ENCODE measurements around the gene NPIPB12. TPM values are rescaled to one million over a fixed set of nuclear protein-coding genes. Genes with fewer than 3 reads are reported as not detected.
"Not testable (repeated sequence)": the region's sequence is repeated elsewhere in the genome, so short reads cannot be mapped to it uniquely, and the experiment has no call there.

Gene NPIPB12
- 2.5 and 14.9 TPM in 2 replicates for total RNA-seq (2014; rRNA removed; shearing (Covaris generic))
- polyA plus RNA-seq (2016; fragmentation: Nextera tagmentation; extraction: Ambion mirVana): 7.3 and 13.4 TPM in 2 replicates

DNA sequence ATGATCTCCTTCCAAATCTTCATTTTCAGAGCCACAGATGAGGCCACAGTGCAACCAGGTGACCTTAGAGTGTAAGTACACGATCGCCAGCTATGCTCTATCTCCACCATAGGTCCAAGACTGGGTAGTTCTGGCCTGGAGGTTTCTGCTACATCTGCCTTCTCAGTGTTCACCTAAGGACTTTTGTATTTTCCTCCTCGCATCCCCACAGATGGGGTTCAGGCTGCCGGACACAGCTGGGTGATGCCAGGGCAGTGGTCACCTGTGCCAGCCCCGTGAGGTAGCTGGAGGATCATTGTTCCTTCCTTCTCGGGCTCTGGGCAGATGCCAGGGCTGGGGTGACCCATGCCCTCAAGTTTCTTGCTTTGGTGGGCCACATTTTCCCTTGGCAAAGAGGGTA, at the start of gene NPIPB12:
Gene NPIPB12, minus strand, starts transcription at position 101 of the 400 bp plus-strand sequence.
- H4K20me1 ChIP-seq (ENCODE audit: insufficient read depth); in situ Hi-C loops (cut with MboI); H3F3A ChIP-seq (ENCODE audit: insufficient read depth); H3K4me1 ChIP-seq (ENCODE audit: insufficient read depth); H3K4me3 ChIP-seq; H3K27ac ChIP-seq; H3K9me2 ChIP-seq (ENCODE audit: insufficient read depth); H3K9ac ChIP-seq; H3K79me2 ChIP-seq (ENCODE audit: insufficient read depth); H3K27me3 ChIP-seq (replicated peaks; ENCODE audit: insufficient read depth); H3K36me3 ChIP-seq (ENCODE audit: low read depth); H3K9me3 ChIP-seq (ENCODE audit: low read depth); H2AFZ ChIP-seq; H3K4me2 ChIP-seq (ENCODE audit: unreplicated experiment); DNase-seq: not testable (repeated sequence)
- WGBS, 2 experiments (ENCODE audit: low coverage in 1 of 2, low lambda C conversion rate in 2 of 2, missing lambda C conversion rate in 2 of 2): no CpG with 5 or more reads among the region's 6 CpGs

DNA sequence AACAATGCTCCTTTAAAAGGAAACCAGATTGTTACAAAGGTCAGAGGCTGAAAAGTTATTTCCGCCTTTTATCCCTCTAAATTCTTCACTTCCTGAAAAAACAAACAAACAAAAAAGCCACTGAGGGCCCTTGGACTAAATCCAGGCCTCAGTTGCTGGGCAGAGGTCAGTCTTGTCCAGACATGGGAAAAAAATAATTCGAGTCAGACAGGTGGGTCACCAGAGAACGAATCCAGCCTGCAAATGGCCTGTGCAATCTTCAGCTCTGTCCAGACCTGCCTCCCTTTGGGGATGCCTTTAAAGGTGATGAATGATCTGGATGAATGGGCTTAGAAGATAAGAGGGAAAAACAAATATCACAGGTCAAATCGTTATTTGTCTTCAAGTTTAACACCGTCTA, 15.3 kb upstream of the NPIPB12 start:
- WGBS, 2 experiments (ENCODE audit: low coverage in 1 of 2, low lambda C conversion rate in 2 of 2, missing lambda C conversion rate in 2 of 2): 68 to 80% methylated on average over 2 of the region's 5 CpGs
- H3K27ac ChIP-seq; H3K4me3 ChIP-seq; DNase-seq; H3K9ac ChIP-seq; H3K4me1 ChIP-seq (ENCODE audit: insufficient read depth); H3K27me3 ChIP-seq (replicated peaks; ENCODE audit: insufficient read depth); H4K20me1 ChIP-seq (ENCODE audit: insufficient read depth); H3K79me2 ChIP-seq (ENCODE audit: insufficient read depth); H2AFZ ChIP-seq; in situ Hi-C loops (cut with MboI); H3K36me3 ChIP-seq (ENCODE audit: low read depth); H3K9me2 ChIP-seq (ENCODE audit: insufficient read depth); H3F3A ChIP-seq (ENCODE audit: insufficient read depth); H3K4me2 ChIP-seq (ENCODE audit: unreplicated experiment); H3K9me3 ChIP-seq (ENCODE audit: low read depth): not testable (repeated sequence)

GRCh38 chr16:29482276-29482675, 23.9 kb downstream of the NPIPB12 start:
- H3K27me3 ChIP-seq (replicated peaks; ENCODE audit: insufficient read depth); H3K27ac ChIP-seq; H3F3A ChIP-seq (ENCODE audit: insufficient read depth); H2AFZ ChIP-seq; H3K4me3 ChIP-seq; H3K9me2 ChIP-seq (ENCODE audit: insufficient read depth); H3K4me1 ChIP-seq (ENCODE audit: insufficient read depth); H3K9ac ChIP-seq; H4K20me1 ChIP-seq (ENCODE audit: insufficient read depth); H3K4me2 ChIP-seq (ENCODE audit: unreplicated experiment); H3K9me3 ChIP-seq (ENCODE audit: low read depth); in situ Hi-C loops (cut with MboI); H3K36me3 ChIP-seq (ENCODE audit: low read depth); DNase-seq; H3K79me2 ChIP-seq (ENCODE audit: insufficient read depth): not testable (repeated sequence)
- 81 to 87% methylated on average over 7 to 9 of the region's 12 CpGs for WGBS, 2 experiments (ENCODE audit: low coverage in 1 of 2, low lambda C conversion rate in 2 of 2, missing lambda C conversion rate in 2 of 2)

DNA sequence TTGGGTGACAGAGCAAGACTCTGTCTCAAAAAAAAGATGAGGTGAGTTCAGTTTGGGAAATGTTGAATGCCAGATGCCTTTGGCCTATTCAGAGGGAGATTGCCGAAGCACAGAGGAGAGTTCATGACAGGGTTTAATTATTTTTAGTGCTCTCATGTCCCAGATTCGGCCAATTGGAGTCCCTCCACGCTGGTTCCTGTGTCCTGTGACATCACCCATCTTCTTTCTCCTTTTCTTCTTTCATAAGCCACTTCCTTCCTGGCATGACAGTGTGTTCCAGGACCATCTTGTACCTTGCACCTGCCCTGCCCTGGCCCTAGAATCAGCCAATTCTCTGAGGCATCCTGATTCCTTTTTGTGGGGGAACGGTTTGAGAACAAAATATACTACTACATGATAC, 34.1 kb downstream of the NPIPB12 start:
- H3K4me1 ChIP-seq (ENCODE audit: insufficient read depth); H3K27me3 ChIP-seq (replicated peaks; ENCODE audit: insufficient read depth); H3K9ac ChIP-seq; H3K4me2 ChIP-seq (ENCODE audit: unreplicated experiment); H3K4me3 ChIP-seq; H3K36me3 ChIP-seq (ENCODE audit: low read depth); DNase-seq; H3K9me2 ChIP-seq (ENCODE audit: insufficient read depth); H3F3A ChIP-seq (ENCODE audit: insufficient read depth); H4K20me1 ChIP-seq (ENCODE audit: insufficient read depth); H2AFZ ChIP-seq; H3K9me3 ChIP-seq (ENCODE audit: low read depth); H3K79me2 ChIP-seq (ENCODE audit: insufficient read depth); in situ Hi-C loops (cut with MboI); H3K27ac ChIP-seq: not testable (repeated sequence)
- no CpG with 5 or more reads among the region's 4 CpGs for WGBS, 2 experiments (ENCODE audit: low coverage in 1 of 2, low lambda C conversion rate in 2 of 2, missing lambda C conversion rate in 2 of 2)

DNA sequence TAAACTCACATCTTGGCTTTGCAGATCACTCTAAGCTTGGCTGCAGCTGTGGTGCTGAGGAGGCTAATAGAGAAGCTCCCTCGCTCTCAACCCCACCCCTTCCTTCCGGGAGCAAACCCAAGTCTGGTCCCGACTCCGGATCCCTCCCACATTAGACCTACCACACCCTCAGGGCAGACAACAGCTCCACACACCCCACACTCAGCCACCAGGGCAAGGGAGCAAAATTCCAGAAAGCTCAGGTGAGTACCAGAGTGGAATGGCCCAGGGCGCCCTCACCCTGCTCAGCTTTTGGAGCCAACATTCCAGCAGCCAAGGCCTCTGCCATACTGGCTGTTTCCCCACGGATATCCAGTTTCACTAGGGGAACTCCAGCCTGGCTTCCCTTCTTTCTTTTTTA, 36.5 kb downstream of the NPIPB12 start:
- H3K9me2 ChIP-seq (ENCODE audit: insufficient read depth); H3K4me1 ChIP-seq (ENCODE audit: insufficient read depth); DNase-seq; H4K20me1 ChIP-seq (ENCODE audit: insufficient read depth); H3K36me3 ChIP-seq (ENCODE audit: low read depth); H3K79me2 ChIP-seq (ENCODE audit: insufficient read depth); H3K9ac ChIP-seq; H3K27me3 ChIP-seq (replicated peaks; ENCODE audit: insufficient read depth); in situ Hi-C loops (cut with MboI); H3F3A ChIP-seq (ENCODE audit: insufficient read depth); H3K9me3 ChIP-seq (ENCODE audit: low read depth): not testable (repeated sequence)
- Histone ChIP-seq H3K4me3 (0 out of 2 replicates have a peak overlapping the region, but pooled peaks have one; percentile 28), H3K27ac (peak overlapping the region; percentile 45; the same call in 1 of the 2 replicates), H3K4me2 (ENCODE audit: unreplicated experiment) (peak overlapping the region; percentile 35), H2AFZ (peak overlapping the region; percentile 71; the same call in 1 of the 2 replicates)
- WGBS, 2 experiments (ENCODE audit: low coverage in 1 of 2, low lambda C conversion rate in 2 of 2, missing lambda C conversion rate in 2 of 2): 6 to 11% methylated on average over 5 to 6 of the region's 6 CpGs

- in situ Hi-C loops (cut with MboI); H3K9ac ChIP-seq; DNase-seq; H3K79me2 ChIP-seq (ENCODE audit: insufficient read depth); H3K4me2 ChIP-seq (ENCODE audit: unreplicated experiment); H3F3A ChIP-seq (ENCODE audit: insufficient read depth); H3K9me3 ChIP-seq (ENCODE audit: low read depth); H3K4me1 ChIP-seq (ENCODE audit: insufficient read depth); H4K20me1 ChIP-seq (ENCODE audit: insufficient read depth); H3K4me3 ChIP-seq; H3K36me3 ChIP-seq (ENCODE audit: low read depth); H3K27ac ChIP-seq; H3K9me2 ChIP-seq (ENCODE audit: insufficient read depth); H3K27me3 ChIP-seq (replicated peaks; ENCODE audit: insufficient read depth); H2AFZ ChIP-seq: not testable (repeated sequence)
- WGBS, 2 experiments (ENCODE audit: low coverage in 1 of 2, low lambda C conversion rate in 2 of 2, missing lambda C conversion rate in 2 of 2): no CpG with 5 or more reads among the region's 10 CpGs
Observed at GRCh38 chr16:29467654-29468366, 38.4 kb downstream of the NPIPB12 start.

DNA sequence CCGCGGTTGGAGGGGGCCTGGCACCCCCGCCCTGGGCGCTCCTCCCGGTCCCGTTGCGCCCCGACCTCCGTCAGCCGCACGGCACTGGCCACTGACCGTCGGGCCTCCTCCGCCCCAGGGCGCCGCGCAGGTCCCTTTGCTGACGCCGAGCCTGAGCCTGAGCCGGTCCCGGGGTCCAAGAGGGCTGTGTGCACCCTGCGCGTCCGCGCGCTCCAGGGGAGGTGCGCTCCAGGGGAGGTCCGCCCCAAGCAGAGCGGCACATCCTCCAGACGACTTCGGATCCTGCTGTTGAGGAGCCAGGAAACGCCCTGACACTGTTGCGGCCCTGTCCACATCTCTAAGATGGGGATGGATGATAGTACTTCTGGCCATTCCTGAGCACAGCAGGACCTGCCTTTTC, 39.3 kb downstream of the NPIPB12 start:
- H3K4me2 ChIP-seq (ENCODE audit: unreplicated experiment); H3K4me1 ChIP-seq (ENCODE audit: insufficient read depth); H4K20me1 ChIP-seq (ENCODE audit: insufficient read depth); in situ Hi-C loops (cut with MboI); H3K36me3 ChIP-seq (ENCODE audit: low read depth); H3K27ac ChIP-seq; H3K79me2 ChIP-seq (ENCODE audit: insufficient read depth); DNase-seq; H3K4me3 ChIP-seq; H3K9me2 ChIP-seq (ENCODE audit: insufficient read depth); H3K9me3 ChIP-seq (ENCODE audit: low read depth); H2AFZ ChIP-seq; H3K9ac ChIP-seq; H3K27me3 ChIP-seq (replicated peaks; ENCODE audit: insufficient read depth); H3F3A ChIP-seq (ENCODE audit: insufficient read depth): not testable (repeated sequence)
- no CpG with 5 or more reads among the region's 33 CpGs for WGBS, 2 experiments (ENCODE audit: low coverage in 1 of 2, low lambda C conversion rate in 2 of 2, missing lambda C conversion rate in 2 of 2)

Data from GM23248 (cell line).